HepG2 (cell line): ENCODE results near the gene PDE4D. TPM values are rescaled to one million over a fixed set of nuclear protein-coding genes. Genes with fewer than 3 reads are reported as not detected.

ENCODE experiments used
- ATF7 ChIP-seq, 2 experiments: fragments of 450-650 bp in 1 of 2; sonication (generic) in 1 of 2; formaldehyde crosslinking in 1 of 2; IDR thresholded peaks; 2 replicates each; pipeline versions ENCODE4 v1.4.0 to v1.6.1; 2016 to 2020; ENCODE audit warnings: antibody characterized with exemption in 1 of 2, mild to moderate bottlenecking in 1 of 2, missing genetic modification reagents in 1 of 2
- BORCS8-MEF2B ChIP-seq: sonication (generic); formaldehyde crosslinking; IDR thresholded peaks from 2 replicates; pipeline ENCODE4 v1.8.0; 2022; ENCODE audit warnings: mild to moderate bottlenecking, missing genetic modification reagents
- FOXA3 ChIP-seq: IDR thresholded peaks from 2 replicates; pipeline ENCODE4 v1.6.1; 2016; ENCODE audit warnings: missing genetic modification reagents, missing compliant biosample characterization
- MTA3 ChIP-seq: sonication (generic); formaldehyde crosslinking; IDR thresholded peaks from 2 replicates; pipeline ENCODE4 v1.4.0; 2020; ENCODE audit warnings: missing genetic modification reagents
- PHB2 ChIP-seq: fragments of 450-650 bp; IDR thresholded peaks from 2 replicates; pipeline ENCODE4 v1.6.1; 2018; ENCODE audit not compliant: partially characterized antibody
- PLRG1 ChIP-seq: fragments of 450-650 bp; conservative IDR thresholded peaks from 2 replicates; pipeline ENCODE4 v1.6.1; 2016
- SIX4 ChIP-seq: sonication (generic); formaldehyde crosslinking; IDR thresholded peaks from 2 replicates; pipeline ENCODE4 v1.4.0; 2020; ENCODE audit warnings: missing genetic modification reagents
- ZNF101 ChIP-seq: sonication (generic); formaldehyde crosslinking; IDR thresholded peaks from 2 replicates; pipeline ENCODE4 v1.4.0; 2020; ENCODE audit warnings: mild to moderate bottlenecking, low read depth, missing genetic modification reagents, borderline replicate concordance
- ZNF282 ChIP-seq: fragments of 450-650 bp; IDR thresholded peaks from 2 replicates; pipeline ENCODE4 v1.6.1; 2018; ENCODE audit not compliant: partially characterized antibody
- ZNF317 ChIP-seq: sonication (generic); formaldehyde crosslinking; IDR thresholded peaks from 2 replicates; pipeline ENCODE4 v1.5.0; 2020; ENCODE audit warnings: mild to moderate bottlenecking, missing genetic modification reagents
- ZNF329 ChIP-seq: sonication (generic); formaldehyde crosslinking; IDR thresholded peaks from 2 replicates; pipeline ENCODE4 v1.9.0; 2021; ENCODE audit warnings: low read depth, mild to moderate bottlenecking, missing genetic modification reagents
- ZNF883 ChIP-seq: sonication (generic); formaldehyde crosslinking; IDR thresholded peaks from 2 replicates; pipeline ENCODE4 v1.5.1; 2020; ENCODE audit warnings: mild to moderate bottlenecking, missing genetic modification reagents; ENCODE audit errors: not compliant biosample characterization
- polyA plus RNA-seq, 8 experiments: library from polyadenylated mRNA; depleted of rRNA in 3 of 8; stranded (reverse) in 7 of 8; unstranded in 1 of 8; fragments of >200 nt; fragmentation: Illumina TruSeq in 4 of 8; extraction: Trizol in 4 of 8; gene quantifications; 2 replicates each; pipeline versions ENCODE4 v1.2.1 to v1.2.3, GENCODE V29; 2011 to 2016; ENCODE audit warnings: low read depth in 4 of 8, missing spikeins in 1 of 8, mixed read lengths in 1 of 8; ENCODE audit not compliant: insufficient read depth in 1 of 8
- total RNA-seq, 5 experiments: library from RNA; depleted of rRNA; stranded (reverse); fragments of >200 nt; fragmentation: Illumina TruSeq; extraction: Trizol; gene quantifications; 2 replicates each; pipeline ENCODE4 v1.2.3, GENCODE V29; 2016; ENCODE audit warnings: low read depth in 1 of 5
- TF ChIP-seq, protein P1 (sequence below): sonication (generic); formaldehyde crosslinking; IDR thresholded peaks from 2 replicates; pipeline ENCODE4 v1.4.0; 2020; ENCODE audit warnings: missing genetic modification reagents, borderline replicate concordance
- TF ChIP-seq, protein P2 (sequence below), 2 experiments: sonication (generic) in 1 of 2; formaldehyde crosslinking in 1 of 2; IDR thresholded peaks; 2 replicates each; pipeline versions ENCODE4 v1.4.0 to v1.6.1; 2016 to 2020; ENCODE audit warnings: borderline replicate concordance in 1 of 2, low read depth in 1 of 2, mild to moderate bottlenecking in 1 of 2, missing genetic modification reagents in 1 of 2

Gene PDE4D
- total and polyA plus RNA-seq, 2 of the 13 experiments (the other 11 are each of a cell fraction or from before 2014, with no cell fraction given): 7.0 to 12.2 TPM

DNA sequence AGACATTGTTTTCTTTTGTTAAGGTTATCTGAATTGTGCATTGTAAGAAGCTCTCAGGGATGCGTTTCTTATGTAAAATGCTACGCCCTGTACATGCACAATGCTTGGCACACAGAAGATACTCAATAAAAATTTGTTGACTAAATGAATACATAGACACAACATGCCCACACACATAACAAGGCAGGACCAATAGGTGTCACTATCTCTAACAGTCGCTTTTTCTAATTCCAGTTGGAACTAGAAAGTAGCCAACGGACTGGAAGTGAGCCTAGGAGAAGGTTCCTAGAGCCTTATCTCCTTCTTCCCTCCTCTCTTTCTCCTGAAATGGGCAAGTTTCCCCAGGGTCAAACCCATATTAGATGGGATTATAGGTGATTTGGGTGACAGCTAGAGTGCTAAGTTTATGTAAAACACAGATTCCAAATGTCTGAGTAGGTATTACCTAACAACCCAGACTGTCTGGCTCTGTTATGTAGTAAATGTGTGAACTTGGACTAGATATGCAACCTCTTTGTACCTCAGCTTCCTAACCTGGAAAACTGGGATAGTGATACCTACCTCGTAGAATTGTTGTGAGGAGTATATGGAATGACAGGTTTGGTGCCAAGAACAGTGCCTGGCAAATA is 707.7 kb downstream of the PDE4D start (continued):
- TF ChIP-seq SIX4 (CRISPR knock-in tag) (no peak), MTA3 (CRISPR knock-in tag) (no peak), BORCS8-MEF2B (CRISPR knock-in tag) (no peak), ATF7 (IDR thresholded peaks at IDR 0.05) (no peak), ATF7 (CRISPR knock-in tag; IDR thresholded peaks at IDR 0.05) (no peak), ZNF101 (no peak), ZNF317 (CRISPR knock-in tag) (no peak), PHB2 (no peak), ZNF282 (no peak), ZNF883 (no peak), FOXA3 (CRISPR knock-in tag) (no peak), PLRG1 (no peak), ZNF329 (CRISPR knock-in tag) (no peak)
- TF ChIP-seq, protein P1, sequence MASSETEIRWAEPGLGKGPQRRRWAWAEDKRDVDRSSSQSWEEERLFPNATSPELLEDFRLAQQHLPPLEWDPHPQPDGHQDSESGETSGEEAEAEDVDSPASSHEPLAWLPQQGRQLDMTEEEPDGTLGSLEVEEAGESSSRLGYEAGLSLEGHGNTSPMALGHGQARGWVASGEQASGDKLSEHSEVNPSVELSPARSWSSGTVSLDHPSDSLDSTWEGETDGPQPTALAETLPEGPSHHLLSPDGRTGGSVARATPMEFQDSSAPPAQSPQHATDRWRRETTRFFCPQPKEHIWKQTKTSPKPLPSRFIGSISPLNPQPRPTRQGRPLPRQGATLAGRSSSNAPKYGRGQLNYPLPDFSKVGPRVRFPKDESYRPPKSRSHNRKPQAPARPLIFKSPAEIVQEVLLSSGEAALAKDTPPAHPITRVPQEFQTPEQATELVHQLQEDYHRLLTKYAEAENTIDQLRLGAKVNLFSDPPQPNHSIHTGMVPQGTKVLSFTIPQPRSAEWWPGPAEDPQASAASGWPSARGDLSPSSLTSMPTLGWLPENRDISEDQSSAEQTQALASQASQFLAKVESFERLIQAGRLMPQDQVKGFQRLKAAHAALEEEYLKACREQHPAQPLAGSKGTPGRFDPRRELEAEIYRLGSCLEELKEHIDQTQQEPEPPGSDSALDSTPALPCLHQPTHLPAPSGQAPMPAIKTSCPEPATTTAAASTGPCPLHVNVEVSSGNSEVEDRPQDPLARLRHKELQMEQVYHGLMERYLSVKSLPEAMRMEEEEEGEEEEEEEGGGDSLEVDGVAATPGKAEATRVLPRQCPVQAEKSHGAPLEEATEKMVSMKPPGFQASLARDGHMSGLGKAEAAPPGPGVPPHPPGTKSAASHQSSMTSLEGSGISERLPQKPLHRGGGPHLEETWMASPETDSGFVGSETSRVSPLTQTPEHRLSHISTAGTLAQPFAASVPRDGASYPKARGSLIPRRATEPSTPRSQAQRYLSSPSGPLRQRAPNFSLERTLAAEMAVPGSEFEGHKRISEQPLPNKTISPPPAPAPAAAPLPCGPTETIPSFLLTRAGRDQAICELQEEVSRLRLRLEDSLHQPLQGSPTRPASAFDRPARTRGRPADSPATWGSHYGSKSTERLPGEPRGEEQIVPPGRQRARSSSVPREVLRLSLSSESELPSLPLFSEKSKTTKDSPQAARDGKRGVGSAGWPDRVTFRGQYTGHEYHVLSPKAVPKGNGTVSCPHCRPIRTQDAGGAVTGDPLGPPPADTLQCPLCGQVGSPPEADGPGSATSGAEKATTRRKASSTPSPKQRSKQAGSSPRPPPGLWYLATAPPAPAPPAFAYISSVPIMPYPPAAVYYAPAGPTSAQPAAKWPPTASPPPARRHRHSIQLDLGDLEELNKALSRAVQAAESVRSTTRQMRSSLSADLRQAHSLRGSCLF (CRISPR knock-in tag): no peak
- TF ChIP-seq, protein P2, sequence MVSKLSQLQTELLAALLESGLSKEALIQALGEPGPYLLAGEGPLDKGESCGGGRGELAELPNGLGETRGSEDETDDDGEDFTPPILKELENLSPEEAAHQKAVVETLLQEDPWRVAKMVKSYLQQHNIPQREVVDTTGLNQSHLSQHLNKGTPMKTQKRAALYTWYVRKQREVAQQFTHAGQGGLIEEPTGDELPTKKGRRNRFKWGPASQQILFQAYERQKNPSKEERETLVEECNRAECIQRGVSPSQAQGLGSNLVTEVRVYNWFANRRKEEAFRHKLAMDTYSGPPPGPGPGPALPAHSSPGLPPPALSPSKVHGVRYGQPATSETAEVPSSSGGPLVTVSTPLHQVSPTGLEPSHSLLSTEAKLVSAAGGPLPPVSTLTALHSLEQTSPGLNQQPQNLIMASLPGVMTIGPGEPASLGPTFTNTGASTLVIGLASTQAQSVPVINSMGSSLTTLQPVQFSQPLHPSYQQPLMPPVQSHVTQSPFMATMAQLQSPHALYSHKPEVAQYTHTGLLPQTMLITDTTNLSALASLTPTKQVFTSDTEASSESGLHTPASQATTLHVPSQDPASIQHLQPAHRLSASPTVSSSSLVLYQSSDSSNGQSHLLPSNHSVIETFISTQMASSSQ (IDR thresholded peaks at IDR 0.05; ENCODE audit: low read depth): no peak
- TF ChIP-seq, protein P2 (CRISPR knock-in tag; IDR thresholded peaks at IDR 0.05; ENCODE audit: borderline replicate concordance): no peak
